Endothelial cell of umbilical vein (primary cell): ENCODE measurements around the gene DCDC2B. TPM values are rescaled to one million over a fixed set of nuclear protein-coding genes. Genes with fewer than 3 reads are reported as not detected.

Source experiments
- BruUV-seq: library from RNA; stranded (reverse); fragments of 400-500 nt; replicated peaks from 2 replicates; lab custom pipeline; 2021; lab: Mats Ljungman, UMichigan
- CTCF ChIA-PET: fragments of 300-600, 350-600 bp; sonication (Branson Sonifier 250); formaldehyde crosslinking; loops from one replicate; lab custom pipeline; 2021; ENCODE audit warnings: antibody characterized with exemption, inconsistent platforms; lab: Charles Lee
- POLR2A ChIA-PET: fragments of 300-600, 350-600 bp; sonication (Branson Sonifier 250); formaldehyde crosslinking; loops from one replicate; lab custom pipeline; 2021; ENCODE audit warnings: antibody characterized with exemption, inconsistent platforms; lab: Charles Lee
- DNase-seq: peaks from one replicate; pipeline ENCODE4 v3.0.0-alpha.2; 2011; ENCODE audit warnings: low read depth, low spot score
- FAIRE-seq: peaks from 2 replicates; lab custom pipeline; 2011; peaks lifted over from hg19 to GRCh38; lab: Jason Lieb, UNC
- H2AFZ ChIP-seq: 2 replicates; pipeline ENCODE4 v1.6.0; 2012; ENCODE audit warnings: low read depth, low read length, control low read depth, inconsistent platforms
- H3K27ac ChIP-seq: 2 replicates; pipeline ENCODE4 v1.5.1; 2011; ENCODE audit warnings: low read depth, mild to moderate bottlenecking, control low read depth, low read length, moderate library complexity; ENCODE audit not compliant: insufficient read depth
- H3K27me3 ChIP-seq, 2 experiments: 2 replicates each; pipeline versions ENCODE4 v1.6.0 to v1.6.1; 2011; ENCODE audit warnings: low read length in 2 of 2, mixed read lengths in 1 of 2; ENCODE audit not compliant: control insufficient read depth in 2 of 2, insufficient read depth in 2 of 2
- H3K36me3 ChIP-seq, 2 experiments: 2 replicates in 1 of 2; 3 replicates in 1 of 2; pipeline ENCODE4 v1.5.1; 2011; ENCODE audit warnings: low read length in 2 of 2, mild to moderate bottlenecking in 1 of 2, moderate library complexity in 1 of 2; ENCODE audit not compliant: control insufficient read depth in 2 of 2, insufficient read depth in 2 of 2; ENCODE audit errors: extremely low read depth in 1 of 2
- H3K4me1 ChIP-seq: 3 replicates; pipeline ENCODE4 v1.5.1; 2011; ENCODE audit warnings: mild to moderate bottlenecking, low read length; ENCODE audit not compliant: control insufficient read depth, insufficient read depth; ENCODE audit errors: extremely low read depth
- H3K4me2 ChIP-seq: 2 replicates; pipeline ENCODE4 v1.6.1; 2011; ENCODE audit warnings: low read length, control low read depth, mixed read lengths; ENCODE audit not compliant: insufficient read depth
- H3K4me3 ChIP-seq, 3 experiments: fragments of 200-600 bp in 1 of 3; sonication (generic), shearing (Covaris generic) in 1 of 3; replicated peaks in 1 of 3; 2 replicates each; pipeline ENCODE4 v1.5.1; 2011 to 2016; ENCODE audit warnings: control low read depth in 3 of 3, low read length in 3 of 3, mild to moderate bottlenecking in 2 of 3, inconsistent platforms in 1 of 3, low read depth in 1 of 3, moderate library complexity in 1 of 3; ENCODE audit not compliant: insufficient read depth in 1 of 3
- H3K79me2 ChIP-seq: 2 replicates; pipeline ENCODE4 v1.6.0; 2012; ENCODE audit warnings: low read length, inconsistent platforms; ENCODE audit not compliant: control insufficient read depth, insufficient read depth
- H3K9ac ChIP-seq: replicated peaks from 2 replicates; pipeline ENCODE3; 2011; ENCODE audit warnings: low read length, control low read depth; ENCODE audit not compliant: insufficient read depth; ENCODE audit errors: extremely low read depth
- H3K9me1 ChIP-seq: replicated peaks from 3 replicates; pipeline ENCODE4 v1.6.0; 2011; ENCODE audit warnings: mild to moderate bottlenecking, low read length; ENCODE audit not compliant: control insufficient read depth, insufficient read depth; ENCODE audit errors: extremely low read depth
- H3K9me3 ChIP-seq: replicated peaks from 2 replicates; pipeline ENCODE4 v1.5.1; 2012; ENCODE audit warnings: low read length, inconsistent platforms; ENCODE audit not compliant: control insufficient read depth, insufficient read depth
- H4K20me1 ChIP-seq: replicated peaks from 2 replicates; pipeline ENCODE3; 2011; ENCODE audit warnings: mild to moderate bottlenecking, low read length; ENCODE audit not compliant: control insufficient read depth, insufficient read depth; ENCODE audit errors: extremely low read depth
- CTCF ChIP-seq, 2 donors: IDR thresholded peaks; 1 replicate in 1 of 2; 2 replicates in 1 of 2; pipeline ENCODE4 v1.5.1; 2011; ENCODE audit warnings: low read length in 2 of 2, mild to moderate bottlenecking in 2 of 2, moderate library complexity in 2 of 2, control low read depth in 1 of 2, inconsistent platforms in 1 of 2, low read depth in 1 of 2; ENCODE audit not compliant: insufficient read depth in 1 of 2; ENCODE audit errors: extremely low read depth in 1 of 2
- GATA2 ChIP-seq: IDR thresholded peaks from 2 replicates; pipeline ENCODE4 v1.7.0; 2011; ENCODE audit warnings: low read depth, mild to moderate bottlenecking, moderate library complexity, mixed read lengths, low read length; ENCODE audit not compliant: insufficient read length, insufficient read depth
- JUN ChIP-seq: IDR thresholded peaks from 2 replicates; pipeline ENCODE4 v1.6.1; 2011; ENCODE audit warnings: borderline replicate concordance, low read depth; ENCODE audit not compliant: insufficient read length, insufficient read depth
- POLR2AphosphoS5 ChIP-seq: IDR thresholded peaks from 2 replicates; pipeline ENCODE4 v1.6.1; 2012; ENCODE audit warnings: low read depth, mild to moderate bottlenecking, control low read depth, low read length, moderate library complexity; ENCODE audit not compliant: insufficient read depth
- dilution Hi-C: fragments of 300-500 bp; cut with MboI; formaldehyde crosslinking; loops from one replicate; pipeline ENCODE4 v1.15.0; 2019; ENCODE audit warnings: low sequenced_read_pairs; ENCODE audit not compliant: extremely low pct_ligation_motif_present
- intact Hi-C: fragments of 100-400 bp; cut with micrococcal nuclease; formaldehyde crosslinking; loops from one replicate; pipeline ENCODE4 v1.10.0; 2022
- polyA plus RNA-seq, 4 experiments: library from polyadenylated mRNA; depleted of rRNA in 3 of 4; stranded (reverse) in 3 of 4; unstranded in 1 of 4; fragments of >200 nt; gene quantifications; 2 replicates each; pipeline versions ENCODE4 v1.2.1 to v1.2.3, GENCODE V29; 2011 to 2012; ENCODE audit warnings: missing spikeins in 1 of 4
- total RNA-seq: library from RNA; stranded (reverse); gene quantifications from 2 replicates; pipeline ENCODE4 v1.2.3, GENCODE V29; 2021

The DCDC2B gene
- total and polyA plus RNA-seq, 2 donors (not counting 3 experiments of a cell fraction or from before 2014, with no cell fraction given) = not detected

- dilution Hi-C loops = no loop called here
- POLR2A ChIA-PET = interaction anchor here (0.6 to 1.2 kb wide), 2 partner anchors 104 to 120 kb away, joined by 4 to 5 read pairs; partner anchors contain the start of gene MARCKSL1
- BruUV-seq = no TSS peak
- Histone ChIP-seq H3K4me2 (no peak overlapping the region), H4K20me1 (no peaks in the 10 kb centered on the region), H3K9me3 (no peaks in the 10 kb centered on the region), H3K79me2 (no peaks in the 10 kb centered on the region), H3K9ac (no peak overlapping the region), H3K9me1 (no peaks in the 10 kb centered on the region), H3K27ac (no peak overlapping the region), H2AFZ (no peak overlapping the region), H3K4me3 (no peak overlapping the region), H3K27me3 (no peaks in the 10 kb centered on the region), H3K36me3 (peaks cover 7 to 30% of the 10 kb centered on the region in 2 experiments), H3K4me1 (peaks cover 8% of the 10 kb centered on the region)
- CTCF ChIA-PET = interaction anchor here (1.0 to 2.7 kb wide), 5 partner anchors 9 to 84 kb away, joined by 3 to 13 read pairs (median 4); no protein-coding TSS in a partner anchor
- no peak for TF ChIP-seq CTCF (IDR thresholded peaks at IDR 0.05; ENCODE audit: extremely low read depth in 1 of 2, insufficient read depth in 1 of 2, low read depth in 1 of 2, low read length in 2 of 2)
- intact Hi-C loops = no loop called here
- DNase-seq (no peak), FAIRE-seq (no peak)
These were observed 23.0 kb downstream of the DCDC2B start for GRCh38 chr1:32231843-32232432.

GRCh38 chr1:32232558-32233304, 23.8 kb downstream of the DCDC2B start:
- no peaks in the 10 kb centered on the region for H3K9me3 ChIP-seq
- no peaks in the 10 kb centered on the region for H4K20me1 ChIP-seq
- ChIA-PET CTCF (interaction anchor here (1.9 to 2.7 kb wide), 2 partner anchors 8 to 17 kb away, joined by 6 to 13 read pairs; no protein-coding TSS in a partner anchor), POLR2A (interaction anchor here (0.6 kb wide), 1 partner anchor 119 kb away, joined by 5 read pairs; no protein-coding TSS in a partner anchor)
- no peak for DNase-seq
- TF ChIP-seq JUN (no peak), GATA2 (no peak), POLR2AphosphoS5 (peak; percentile 8)
- H3K27ac ChIP-seq = no peak overlapping the region
- H3K27me3 ChIP-seq = no peaks in the 10 kb centered on the region
- dilution Hi-C loops (no loop called here), intact Hi-C loops (no loop called here)
- BruUV-seq = no TSS peak
- H3K9me1 ChIP-seq = no peaks in the 10 kb centered on the region
- H3K4me1 ChIP-seq = peaks cover 8% of the 10 kb centered on the region
- H3K4me3 ChIP-seq = no peak overlapping the region
- no peak for FAIRE-seq
- H2AFZ ChIP-seq = no peak overlapping the region
- no peak overlapping the region for H3K9ac ChIP-seq
- no peaks in the 10 kb centered on the region for H3K79me2 ChIP-seq
- H3K36me3 ChIP-seq = peaks cover 7 to 29% of the 10 kb centered on the region in 2 experiments
- no peak overlapping the region for H3K4me2 ChIP-seq
